Activated T-helper 9 cell treated with anti-CD3 and anti-CD28 coated beads, Interleukin-2, amount 50 U/mL, for 16 hours (primary cell): Measurements from ENCODE around the gene ZNF239.
"Not testable (repeated sequence)": the region's sequence is repeated elsewhere in the genome, so short reads cannot be mapped to it uniquely, and the experiment has no call there.

Experiments used
- DNase-seq: peaks from one replicate; pipeline ENCODE4 v3.0.0-alpha.2; 2020; ENCODE audit warnings: low read depth

Gene ZNF239

GRCh38 chr10:43576580-43576979 lies 2.2 kb upstream of the ZNF239 start:
- no peak for DNase-seq

- no peak for DNase-seq
Measured at GRCh38 chr10:43576062-43576461, 1.6 kb upstream of the ZNF239 start.

GRCh38 chr10:43574906-43575305 lies 490 bp upstream of the ZNF239 start:
- no peak for DNase-seq

GRCh38 chr10:43573250-43574000 lies 991 bp downstream of the ZNF239 start:
- no peak for DNase-seq

GRCh38 chr10:43570971-43571370 lies 3.4 kb downstream of the ZNF239 start:
- DNase-seq, result no peak

GRCh38 chr10:43569681-43570080 lies 4.7 kb downstream of the ZNF239 start:
- no peak for DNase-seq

GRCh38 chr10:43557214-43557613 lies 17.2 kb downstream of the ZNF239 start:
- DNase-seq, result no peak

GRCh38 chr10:43543746-43544145 lies 30.7 kb downstream of the ZNF239 start:
- DNase-seq, result not testable (repeated sequence)

GRCh38 chr10:43524434-43525247 lies 49.8 kb downstream of the ZNF239 start:
- DNase-seq, result no peak
